Frontal cortex (tissue), 4 donors: Measurements from ENCODE around the gene FOSL2. TPM values are rescaled to one million over a fixed set of nuclear protein-coding genes. Genes with fewer than 3 reads are reported as not detected.

Source experiments
- DNase-seq, 2 donors: peaks; one replicate each; pipeline ENCODE4 v3.0.0; 2012; ENCODE audit warnings: low spot score in 2 of 2
- FAIRE-seq: peaks from 2 replicates; lab custom pipeline; 2012; peaks lifted over from hg19 to GRCh38; lab: Jason Lieb, UNC
- total RNA-seq: library from RNA; depleted of rRNA; stranded (reverse); fragments of >200 nt; gene quantifications from one replicate; pipeline ENCODE4 v1.2.3, GENCODE V29; 2014
- donor health status: control.
- donor health status: control.
- donor health status: control.

FOSL2 gene
- 20.0 TPM for total RNA-seq

GRCh38 chr2:28392297-28393113, at the start of gene FOSL2:
TSS of gene FOSL2 (plus strand) at chr2:28392858. CDS start at chr2:28393721, 863 bp downstream.
- FAIRE-seq: no peak
- DNase-seq: peak; percentile 89 to 91

- DNase-seq (no peak), FAIRE-seq (no peak)
Observed at GRCh38 chr2:28343184-28343942, 49.3 kb upstream of the FOSL2 start.

- FAIRE-seq: no peak
- DNase-seq: no peak
Observed at GRCh38 chr2:28343971-28344715, 48.5 kb upstream of the FOSL2 start.

GRCh38 chr2:28344756-28345373, 47.8 kb upstream of the FOSL2 start:
- no peak for FAIRE-seq
- peak in 1 of 2 donors; percentile 52 for DNase-seq

- FAIRE-seq: no peak
Observed at GRCh38 chr2:28345619-28346018, 47.0 kb upstream of the FOSL2 start.

GRCh38 chr2:28346587-28346986, 46.1 kb upstream of the FOSL2 start:
- DNase-seq: no peak
- FAIRE-seq: no peak

More at GRCh38 chr2:28345619-28346018, 47.0 kb upstream of the FOSL2 start:
- no peak for DNase-seq

GRCh38 chr2:28347193-28347592, 45.5 kb upstream of the FOSL2 start:
- DNase-seq (no peak), FAIRE-seq (no peak)

- no peak for FAIRE-seq
- no peak for DNase-seq
Observed at GRCh38 chr2:28347596-28347995, 45.1 kb upstream of the FOSL2 start.

GRCh38 chr2:28348149-28348567, 44.5 kb upstream of the FOSL2 start:
- DNase-seq: no peak

GRCh38 chr2:28348921-28349320, 43.7 kb upstream of the FOSL2 start:
- FAIRE-seq (no peak), DNase-seq (no peak)

More at GRCh38 chr2:28348149-28348567, 44.5 kb upstream of the FOSL2 start:
- no peak for FAIRE-seq

GRCh38 chr2:28349546-28350165, 43.0 kb upstream of the FOSL2 start:
- no peak for FAIRE-seq
- DNase-seq: no peak

GRCh38 chr2:28350196-28350595, 42.5 kb upstream of the FOSL2 start:
- no peak for FAIRE-seq
- no peak for DNase-seq

- no peak for DNase-seq
- no peak for FAIRE-seq
Observed at GRCh38 chr2:28350791-28351285, 41.8 kb upstream of the FOSL2 start.

GRCh38 chr2:28351621-28352020, 41.0 kb upstream of the FOSL2 start:
- DNase-seq: no peak
- FAIRE-seq: no peak

- FAIRE-seq: no peak
- no peak for DNase-seq
Observed at GRCh38 chr2:28352104-28352503, 40.6 kb upstream of the FOSL2 start.

GRCh38 chr2:28352610-28353195, 40.0 kb upstream of the FOSL2 start:
- no peak for DNase-seq
- FAIRE-seq: no peak

GRCh38 chr2:28354920-28355520, 37.6 kb upstream of the FOSL2 start:
- DNase-seq (no peak), FAIRE-seq (no peak)

GRCh38 chr2:28355521-28356094, 37.0 kb upstream of the FOSL2 start:
- DNase-seq: no peak
- no peak for FAIRE-seq
